ENCODE data around the gene BSN. TPM values are rescaled to one million over a fixed set of nuclear protein-coding genes. Genes with fewer than 3 reads are reported as not detected.
"Not testable (repeated sequence)": the region's sequence is repeated elsewhere in the genome, so short reads cannot be mapped to it uniquely, and the experiment has no call there.

The BSN gene
- total and polyA plus RNA-seq, 2 donors (not counting 1 experiment from before 2014, with no cell fraction given) = 0.03 to 0.20 TPM

DNA sequence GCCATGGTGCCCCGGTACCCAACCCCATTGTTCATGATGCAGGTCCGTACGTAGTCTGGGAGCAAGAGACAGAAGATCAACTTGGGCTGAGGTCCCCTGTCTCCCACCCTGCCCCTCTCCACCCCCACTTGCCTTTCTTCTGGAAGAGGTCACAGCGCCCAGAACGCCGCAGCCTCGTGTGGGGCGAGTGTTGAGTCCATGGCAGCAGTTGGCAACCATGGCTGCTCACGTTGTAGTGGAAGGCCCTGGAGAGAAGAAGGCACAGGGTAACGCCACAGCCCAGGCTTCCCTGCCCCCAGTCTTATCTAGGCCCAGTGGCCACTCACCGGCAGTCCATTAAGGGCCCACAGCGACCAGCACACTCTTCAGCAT, 133.1 kb downstream of the BSN start:
- POLR2A ChIA-PET; H3K9me3 ChIP-seq (ENCODE audit: control extremely low read depth in 1 of 3, control insufficient read depth in 2 of 3, insufficient read depth in 1 of 3, low read length in 2 of 3); H2AFZ ChIP-seq (ENCODE audit: insufficient read depth, low read depth, low read length, poor library complexity, severe bottlenecking); H3K4me3 ChIP-seq (ENCODE audit: control extremely low read depth in 1 of 5, extremely low read depth in 1 of 5, insufficient read depth in 1 of 5, low read depth in 2 of 5, low read length in 4 of 5); ATAC-seq (ENCODE audit: low read depth); H3K4me2 ChIP-seq (replicated peaks; ENCODE audit: low read depth, low read length, poor library complexity, severe bottlenecking); intact Hi-C loops (cut with micrococcal nuclease); H3K27me3 Mint-ChIP-seq; H3K27ac ChIP-seq (ENCODE audit: low read length in 2 of 2); H3K27ac Mint-ChIP-seq; DNase-seq; H4K20me1 ChIP-seq (ENCODE audit: control insufficient read depth, insufficient read depth, low read length, poor library complexity, severe bottlenecking); CTCF ChIA-PET; H3K9me3 Mint-ChIP-seq (ENCODE audit: insufficient read depth); H3K9ac ChIP-seq (ENCODE audit: low read length): not testable (repeated sequence)
- peaks cover 16 to 38% of the 10 kb centered on the region in 2 donors for H3K4me1 ChIP-seq (ENCODE audit: control insufficient read depth in 2 of 2, insufficient read depth in 2 of 2, low read length in 2 of 2)
- H3K36me3 ChIP-seq (replicated peaks in 1 of 2; ENCODE audit: control extremely low read depth in 1 of 2, control insufficient read depth in 1 of 2, extremely low read depth in 1 of 2, insufficient read depth in 2 of 2, low read length in 1 of 2) = peaks cover 0 to 10% of the 10 kb centered on the region in 2 experiments
- 97% methylated on average over 11 of the region's 12 CpGs for WGBS (ENCODE audit: insufficient coverage)
- Mint-ChIP-seq H3K4me3 (peak overlapping the region; percentile 97), H3K4me1 (peaks cover 38% of the 10 kb centered on the region)
- H3K27me3 ChIP-seq (replicated peaks in 1 of 4; ENCODE audit: control extremely low read depth in 1 of 4, control insufficient read depth in 3 of 4, insufficient read depth in 4 of 4, low read length in 3 of 4) = peaks cover 0 to 13% (median 0%) of the 10 kb centered on the region in 4 experiments
- peaks cover 21% of the 10 kb centered on the region for H3K79me2 ChIP-seq (ENCODE audit: control insufficient read depth, insufficient read depth, low read length)

DNA sequence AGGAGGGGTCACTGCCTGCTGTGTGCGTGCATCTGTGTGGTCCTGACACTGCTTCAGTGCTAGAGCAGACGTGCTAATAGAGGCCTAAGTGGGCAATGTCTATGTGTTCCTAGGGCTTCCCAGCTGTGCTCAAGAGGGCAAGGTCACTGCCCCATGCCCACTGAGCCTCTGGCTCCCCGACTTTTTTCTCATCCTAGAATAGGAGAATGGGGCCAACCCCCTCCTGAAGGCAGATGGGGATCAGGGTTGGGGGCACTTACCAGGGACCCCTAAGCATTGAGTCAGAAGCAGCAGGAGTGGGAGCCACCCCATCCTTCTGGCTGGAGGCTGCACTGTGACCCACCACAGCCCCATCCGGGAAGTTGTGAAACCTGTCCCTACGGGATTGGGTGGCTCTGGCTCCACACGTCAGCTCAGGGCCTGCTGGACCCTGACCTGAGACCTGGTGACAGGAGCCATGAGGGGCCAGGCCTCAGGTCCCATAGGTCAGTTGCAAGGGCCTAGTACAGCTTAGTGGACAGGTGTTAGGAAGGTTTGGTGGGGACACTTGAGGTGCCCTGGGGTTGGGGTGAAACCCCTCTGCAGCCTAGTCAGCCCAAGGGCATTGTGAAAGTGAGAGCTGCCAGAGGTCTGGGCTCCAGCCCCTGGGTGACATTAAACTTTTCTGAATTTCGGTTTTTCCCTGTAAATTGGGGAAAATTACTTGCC, 134.2 kb downstream of the BSN start:
- Histone ChIP-seq H3K9ac (ENCODE audit: low read length) (peak overlapping the region; percentile 97), H3K79me2 (ENCODE audit: control insufficient read depth, insufficient read depth, low read length) (peaks cover 23% of the 10 kb centered on the region), H3K4me2 (replicated peaks; ENCODE audit: low read depth, low read length, poor library complexity, severe bottlenecking) (peak overlapping the region; percentile 83), H3K27me3 (replicated peaks in 1 of 4; ENCODE audit: control extremely low read depth in 1 of 4, control insufficient read depth in 3 of 4, insufficient read depth in 4 of 4, low read length in 3 of 4) (peaks cover 0 to 13% (median 0%) of the 10 kb centered on the region in 4 experiments), H3K4me3 (ENCODE audit: control extremely low read depth in 1 of 5, extremely low read depth in 1 of 5, insufficient read depth in 1 of 5, low read depth in 2 of 5, low read length in 4 of 5) (peak overlapping the region in 4 of 5 experiments; percentile 88 to 99 (median 93)), H3K27ac (ENCODE audit: low read length in 2 of 2) (peak overlapping the region; percentile 54 to 78), H3K4me1 (ENCODE audit: control insufficient read depth in 2 of 2, insufficient read depth in 2 of 2, low read length in 2 of 2) (peaks cover 16 to 38% of the 10 kb centered on the region in 2 donors), H2AFZ (ENCODE audit: insufficient read depth, low read depth, low read length, poor library complexity, severe bottlenecking) (peak overlapping the region; percentile 82)
- peak; percentile 47 for DNase-seq
- H3K9me3 ChIP-seq (ENCODE audit: control extremely low read depth in 1 of 3, control insufficient read depth in 2 of 3, insufficient read depth in 1 of 3, low read length in 2 of 3); H4K20me1 ChIP-seq (ENCODE audit: control insufficient read depth, insufficient read depth, low read length, poor library complexity, severe bottlenecking); H3K9me3 Mint-ChIP-seq (ENCODE audit: insufficient read depth); H3K36me3 ChIP-seq (replicated peaks in 1 of 2; ENCODE audit: control extremely low read depth in 1 of 2, control insufficient read depth in 1 of 2, extremely low read depth in 1 of 2, insufficient read depth in 2 of 2, low read length in 1 of 2); ATAC-seq (ENCODE audit: low read depth); CTCF ChIA-PET; H3K27me3 Mint-ChIP-seq: not testable (repeated sequence)
- intact Hi-C loops (cut with micrococcal nuclease) = loop anchor here (1.0 kb wide), 1 partner anchor 14 kb away; the partner anchor contains the start of gene APEH
- H3K4me1 Mint-ChIP-seq = peaks cover 40% of the 10 kb centered on the region
- H3K4me3 Mint-ChIP-seq = peak overlapping the region; percentile 97
- 92% methylated on average over 2 of the region's 7 CpGs for WGBS (ENCODE audit: insufficient coverage)
- POLR2A ChIA-PET = interaction anchor here (0.9 kb wide), 1 partner anchor 258 kb away, joined by 6 read pairs; no protein-coding TSS in a partner anchor
- peak overlapping the region; percentile 95 for H3K27ac Mint-ChIP-seq
